Measurements from ENCODE around the gene SERINC1.

GRCh38 chr6:122472022-122472340 lies 374 bp upstream of the SERINC1 start:
- TF ChIP-seq REST (IDR thresholded peaks at IDR 0.05; ENCODE audit: insufficient read depth in 1 of 2, low read depth in 2 of 2, low read length in 1 of 2) = no peak
- TF ChIP-seq CTCF (IDR thresholded peaks at IDR 0.05) = no peak

All from Panc1 (cell line).